ENCODE data around the gene ALB.

DNA sequence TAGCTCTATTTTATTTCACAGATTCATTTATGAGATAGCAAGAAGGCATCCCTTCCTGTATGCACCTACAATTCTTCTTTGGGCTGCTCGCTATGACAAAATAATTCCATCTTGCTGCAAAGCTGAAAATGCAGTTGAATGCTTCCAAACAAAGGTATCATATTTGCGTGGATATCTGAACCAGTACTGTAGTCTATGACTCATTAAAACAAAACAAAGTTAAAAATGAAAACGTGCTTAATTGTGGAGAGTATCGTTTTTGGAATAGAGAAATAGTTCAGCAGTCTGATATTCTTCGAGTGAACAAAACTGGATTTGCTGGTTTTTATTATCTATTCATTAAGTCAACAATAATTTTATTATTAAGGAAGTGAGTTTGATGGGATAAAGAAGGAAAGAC lies 38.2 kb downstream of the ALB start:
- no peak for TF ChIP-seq POLR2A (IDR thresholded peaks at IDR 0.05; ENCODE audit: low read length)
- TF ChIP-seq GATA1 (IDR thresholded peaks at IDR 0.05; ENCODE audit: low read depth, low read length): no peak
